HepG2 (cell line): Measurements from ENCODE around the gene HSP90AB1. TPM values are rescaled to one million over a fixed set of nuclear protein-coding genes. Genes with fewer than 3 reads are reported as not detected.

Experiments used
- BHLHE40 ChIP-seq: IDR thresholded peaks from 2 replicates; pipeline ENCODE4 v1.6.1; 2011; ENCODE audit warnings: low read length, improper control_type of control experiment
- ELF4 ChIP-seq: sonication (generic); formaldehyde crosslinking; IDR thresholded peaks from 2 replicates; pipeline ENCODE4 v1.5.0; 2020; ENCODE audit warnings: missing genetic modification reagents, mild to moderate bottlenecking, moderate library complexity, borderline replicate concordance
- HHEX ChIP-seq: IDR thresholded peaks from 2 replicates; pipeline ENCODE4 v1.6.1; 2016; ENCODE audit warnings: control low read depth
- KLF11 ChIP-seq: IDR thresholded peaks from 2 replicates; pipeline ENCODE4 v1.6.1; 2016; ENCODE audit warnings: missing compliant biosample characterization
- LRRFIP1 ChIP-seq: sonication (generic); formaldehyde crosslinking; conservative IDR thresholded peaks from 2 replicates; pipeline ENCODE4 v1.4.0; 2020; ENCODE audit warnings: missing genetic modification reagents
- MED1 ChIP-seq: sonication (generic); formaldehyde crosslinking; IDR thresholded peaks from 2 replicates; pipeline ENCODE4 v1.4.0; 2020; ENCODE audit warnings: missing genetic modification reagents
- NFIC ChIP-seq: IDR thresholded peaks from 2 replicates; pipeline ENCODE4 v1.6.1; 2012; ENCODE audit warnings: mild to moderate bottlenecking, low read length, inconsistent platforms
- SNRNP70 ChIP-seq: fragments of 200-400 bp; formaldehyde crosslinking; IDR thresholded peaks from 2 replicates; pipeline ENCODE4 v1.6.1; 2017; ENCODE audit warnings: mild to moderate bottlenecking, low read depth, low read length, moderate library complexity
- TBL1XR1 ChIP-seq: fragments of 150-350 bp; IDR thresholded peaks from 2 replicates; pipeline ENCODE4 v1.6.1; 2014; ENCODE audit warnings: borderline replicate concordance, low read length; ENCODE audit not compliant: partially characterized antibody
- TFDP2 ChIP-seq: sonication (generic); formaldehyde crosslinking; IDR thresholded peaks from 2 replicates; pipeline ENCODE4 v1.4.0; 2020; ENCODE audit warnings: missing genetic modification reagents
- ZNF121 ChIP-seq: sonication (generic); formaldehyde crosslinking; IDR thresholded peaks from 2 replicates; pipeline ENCODE4 v1.5.0; 2020; ENCODE audit warnings: mild to moderate bottlenecking, missing genetic modification reagents
- ZNF251 ChIP-seq: sonication (generic); formaldehyde crosslinking; IDR thresholded peaks from 2 replicates; pipeline ENCODE4 v1.9.0; 2021; ENCODE audit warnings: mild to moderate bottlenecking, missing genetic modification reagents
- ZNF33B ChIP-seq: sonication (generic); formaldehyde crosslinking; IDR thresholded peaks from 2 replicates; pipeline ENCODE4 v1.5.1; 2020; ENCODE audit warnings: mild to moderate bottlenecking, missing genetic modification reagents
- ZNF432 ChIP-seq: sonication (generic); formaldehyde crosslinking; IDR thresholded peaks from 2 replicates; pipeline ENCODE4 v1.5.0; 2020; ENCODE audit warnings: missing genetic modification reagents, mild to moderate bottlenecking, borderline replicate concordance
- ZNF530 ChIP-seq: sonication (generic); formaldehyde crosslinking; IDR thresholded peaks from 2 replicates; pipeline ENCODE4 v1.5.0; 2020; ENCODE audit warnings: low read depth, mild to moderate bottlenecking, missing genetic modification reagents
- ZNF577 ChIP-seq: sonication (generic); formaldehyde crosslinking; IDR thresholded peaks from 2 replicates; pipeline ENCODE4 v1.4.0; 2020; ENCODE audit warnings: mild to moderate bottlenecking, low read depth, missing genetic modification reagents, borderline replicate concordance
- polyA plus RNA-seq, 8 experiments: library from polyadenylated mRNA; depleted of rRNA in 3 of 8; stranded (reverse) in 7 of 8; unstranded in 1 of 8; fragments of >200 nt; fragmentation: Illumina TruSeq in 4 of 8; extraction: Trizol in 4 of 8; gene quantifications; 2 replicates each; pipeline versions ENCODE4 v1.2.1 to v1.2.3, GENCODE V29; 2011 to 2016; ENCODE audit warnings: low read depth in 4 of 8, missing spikeins in 1 of 8, mixed read lengths in 1 of 8; ENCODE audit not compliant: insufficient read depth in 1 of 8
- total RNA-seq, 5 experiments: library from RNA; depleted of rRNA; stranded (reverse); fragments of >200 nt; fragmentation: Illumina TruSeq; extraction: Trizol; gene quantifications; 2 replicates each; pipeline ENCODE4 v1.2.3, GENCODE V29; 2016; ENCODE audit warnings: low read depth in 1 of 5
- TF ChIP-seq, protein P1 (sequence below): sonication (generic); formaldehyde crosslinking; conservative IDR thresholded peaks from 2 replicates; pipeline ENCODE4 v1.4.0; 2020; ENCODE audit warnings: mild to moderate bottlenecking, missing genetic modification reagents, moderate library complexity
- TF ChIP-seq, protein P2 (sequence below): IDR thresholded peaks from 2 replicates; pipeline ENCODE4 v1.6.1; 2016
- TF ChIP-seq, protein P3 (sequence below): sonication (generic); formaldehyde crosslinking; IDR thresholded peaks from 2 replicates; pipeline ENCODE4 v1.5.1; 2020; ENCODE audit warnings: missing genetic modification reagents, mild to moderate bottlenecking, borderline replicate concordance

Gene HSP90AB1
- total and polyA plus RNA-seq, 2 of the 13 experiments (the other 11 are each of a cell fraction or from before 2014, with no cell fraction given) = 1,325 to 1,472 TPM

- TF ChIP-seq, protein P1, sequence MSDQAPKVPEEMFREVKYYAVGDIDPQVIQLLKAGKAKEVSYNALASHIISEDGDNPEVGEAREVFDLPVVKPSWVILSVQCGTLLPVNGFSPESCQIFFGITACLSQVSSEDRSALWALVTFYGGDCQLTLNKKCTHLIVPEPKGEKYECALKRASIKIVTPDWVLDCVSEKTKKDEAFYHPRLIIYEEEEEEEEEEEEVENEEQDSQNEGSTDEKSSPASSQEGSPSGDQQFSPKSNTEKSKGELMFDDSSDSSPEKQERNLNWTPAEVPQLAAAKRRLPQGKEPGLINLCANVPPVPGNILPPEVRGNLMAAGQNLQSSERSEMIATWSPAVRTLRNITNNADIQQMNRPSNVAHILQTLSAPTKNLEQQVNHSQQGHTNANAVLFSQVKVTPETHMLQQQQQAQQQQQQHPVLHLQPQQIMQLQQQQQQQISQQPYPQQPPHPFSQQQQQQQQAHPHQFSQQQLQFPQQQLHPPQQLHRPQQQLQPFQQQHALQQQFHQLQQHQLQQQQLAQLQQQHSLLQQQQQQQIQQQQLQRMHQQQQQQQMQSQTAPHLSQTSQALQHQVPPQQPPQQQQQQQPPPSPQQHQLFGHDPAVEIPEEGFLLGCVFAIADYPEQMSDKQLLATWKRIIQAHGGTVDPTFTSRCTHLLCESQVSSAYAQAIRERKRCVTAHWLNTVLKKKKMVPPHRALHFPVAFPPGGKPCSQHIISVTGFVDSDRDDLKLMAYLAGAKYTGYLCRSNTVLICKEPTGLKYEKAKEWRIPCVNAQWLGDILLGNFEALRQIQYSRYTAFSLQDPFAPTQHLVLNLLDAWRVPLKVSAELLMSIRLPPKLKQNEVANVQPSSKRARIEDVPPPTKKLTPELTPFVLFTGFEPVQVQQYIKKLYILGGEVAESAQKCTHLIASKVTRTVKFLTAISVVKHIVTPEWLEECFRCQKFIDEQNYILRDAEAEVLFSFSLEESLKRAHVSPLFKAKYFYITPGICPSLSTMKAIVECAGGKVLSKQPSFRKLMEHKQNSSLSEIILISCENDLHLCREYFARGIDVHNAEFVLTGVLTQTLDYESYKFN (CRISPR knock-in tag) = no peak
- no peak for TF ChIP-seq ZNF121
- TF ChIP-seq ZNF33B (CRISPR knock-in tag) = peak; percentile 63; the same call in 1 of the 2 replicates
- TF ChIP-seq, protein P2, sequence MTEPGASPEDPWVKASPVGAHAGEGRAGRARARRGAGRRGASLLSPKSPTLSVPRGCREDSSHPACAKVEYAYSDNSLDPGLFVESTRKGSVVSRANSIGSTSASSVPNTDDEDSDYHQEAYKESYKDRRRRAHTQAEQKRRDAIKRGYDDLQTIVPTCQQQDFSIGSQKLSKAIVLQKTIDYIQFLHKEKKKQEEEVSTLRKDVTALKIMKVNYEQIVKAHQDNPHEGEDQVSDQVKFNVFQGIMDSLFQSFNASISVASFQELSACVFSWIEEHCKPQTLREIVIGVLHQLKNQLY (CRISPR knock-in tag) = no peak
- TF ChIP-seq KLF11 (CRISPR knock-in tag) = no peak
- TF ChIP-seq HHEX (CRISPR knock-in tag) = no peak
- TF ChIP-seq BHLHE40 = no peak
- no peak for TF ChIP-seq LRRFIP1 (CRISPR knock-in tag)
- TF ChIP-seq ZNF251 (CRISPR knock-in tag) = 0 out of 2 replicates have a peak, but pooled peaks have one; percentile 21
- no peak for TF ChIP-seq NFIC
- TF ChIP-seq ZNF530 (CRISPR knock-in tag) = no peak
- TF ChIP-seq SNRNP70 = no peak
- TF ChIP-seq TBL1XR1 = no peak
- no peak for TF ChIP-seq ZNF577 (CRISPR knock-in tag)
- TF ChIP-seq ZNF432 (CRISPR knock-in tag) = 0 out of 2 replicates have a peak, but pooled peaks have one; percentile 44
- TF ChIP-seq TFDP2 (CRISPR knock-in tag) = no peak
- TF ChIP-seq, protein P3, sequence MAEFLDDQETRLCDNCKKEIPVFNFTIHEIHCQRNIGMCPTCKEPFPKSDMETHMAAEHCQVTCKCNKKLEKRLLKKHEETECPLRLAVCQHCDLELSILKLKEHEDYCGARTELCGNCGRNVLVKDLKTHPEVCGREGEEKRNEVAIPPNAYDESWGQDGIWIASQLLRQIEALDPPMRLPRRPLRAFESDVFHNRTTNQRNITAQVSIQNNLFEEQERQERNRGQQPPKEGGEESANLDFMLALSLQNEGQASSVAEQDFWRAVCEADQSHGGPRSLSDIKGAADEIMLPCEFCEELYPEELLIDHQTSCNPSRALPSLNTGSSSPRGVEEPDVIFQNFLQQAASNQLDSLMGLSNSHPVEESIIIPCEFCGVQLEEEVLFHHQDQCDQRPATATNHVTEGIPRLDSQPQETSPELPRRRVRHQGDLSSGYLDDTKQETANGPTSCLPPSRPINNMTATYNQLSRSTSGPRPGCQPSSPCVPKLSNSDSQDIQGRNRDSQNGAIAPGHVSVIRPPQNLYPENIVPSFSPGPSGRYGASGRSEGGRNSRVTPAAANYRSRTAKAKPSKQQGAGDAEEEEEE (CRISPR knock-in tag) = no peak
- 0 out of 2 replicates have a peak, but pooled peaks have one; percentile 12 for TF ChIP-seq MED1
- TF ChIP-seq ELF4 (CRISPR knock-in tag) = no peak
Observed at GRCh38 chr6:44254191-44255104, 7.5 kb downstream of the HSP90AB1 start (continued).
